HepG2 (cell line): Measurements from ENCODE around the gene PTK7. TPM values are rescaled to one million over a fixed set of nuclear protein-coding genes. Genes with fewer than 3 reads are reported as not detected.

Experiments used
- BRCA1 ChIP-seq: sonication (generic); formaldehyde crosslinking; IDR thresholded peaks from 2 replicates; pipeline ENCODE4 v1.4.0; 2020; ENCODE audit warnings: missing genetic modification reagents
- FIP1L1 ChIP-seq: fragments of 200-400 bp; formaldehyde crosslinking; IDR thresholded peaks from 2 replicates; pipeline ENCODE4 v1.6.1; 2018; ENCODE audit warnings: low read depth, mild to moderate bottlenecking, low read length, moderate library complexity, borderline replicate concordance; ENCODE audit not compliant: insufficient read depth
- FOXA3 ChIP-seq: IDR thresholded peaks from 2 replicates; pipeline ENCODE4 v1.6.1; 2016; ENCODE audit warnings: missing genetic modification reagents, missing compliant biosample characterization
- KLF13 ChIP-seq: sonication (generic); formaldehyde crosslinking; IDR thresholded peaks from 2 replicates; pipeline ENCODE4 v1.4.0; 2020; ENCODE audit warnings: mild to moderate bottlenecking, missing genetic modification reagents
- MIER3 ChIP-seq: IDR thresholded peaks from 2 replicates; pipeline ENCODE4 v1.6.1; 2016; ENCODE audit warnings: missing compliant biosample characterization, borderline replicate concordance
- MTA1 ChIP-seq: sonication (generic); formaldehyde crosslinking; IDR thresholded peaks from 2 replicates; pipeline ENCODE4 v1.4.0; 2020; ENCODE audit warnings: missing genetic modification reagents, mild to moderate bottlenecking, borderline replicate concordance
- MYC ChIP-seq: sonication (generic); formaldehyde crosslinking; IDR thresholded peaks from 2 replicates; pipeline ENCODE4 v1.9.0; 2021; ENCODE audit warnings: missing genetic modification reagents, borderline replicate concordance
- NKX3-1 ChIP-seq: sonication (generic); formaldehyde crosslinking; IDR thresholded peaks from 2 replicates; pipeline ENCODE4 v1.5.0; 2020; ENCODE audit warnings: missing genetic modification reagents
- PCBP2 ChIP-seq: fragments of 200-400 bp; formaldehyde crosslinking; optimal IDR thresholded peaks from 2 replicates; pipeline ENCODE3; 2018; ENCODE audit warnings: low read length, low read depth; ENCODE audit not compliant: poor library complexity, severe bottlenecking
- RFX5 ChIP-seq: IDR thresholded peaks from 2 replicates; pipeline ENCODE4 v1.6.1; 2011; ENCODE audit warnings: low read depth, low read length, improper control_type of control experiment
- RORA ChIP-seq: sonication (generic); formaldehyde crosslinking; IDR thresholded peaks from 2 replicates; pipeline ENCODE4 v1.5.0; 2020; ENCODE audit warnings: mild to moderate bottlenecking, missing genetic modification reagents, moderate library complexity
- ZBTB21 ChIP-seq: sonication (generic); formaldehyde crosslinking; IDR thresholded peaks from 2 replicates; pipeline ENCODE4 v1.4.0; 2020; ENCODE audit warnings: missing genetic modification reagents
- ZNF501 ChIP-seq: sonication (generic); formaldehyde crosslinking; IDR thresholded peaks from 2 replicates; pipeline ENCODE4 v1.5.1; 2020; ENCODE audit warnings: mild to moderate bottlenecking, moderate library complexity, missing genetic modification reagents
- polyA plus RNA-seq, 8 experiments: library from polyadenylated mRNA; depleted of rRNA in 3 of 8; stranded (reverse) in 7 of 8; unstranded in 1 of 8; fragments of >200 nt; fragmentation: Illumina TruSeq in 4 of 8; extraction: Trizol in 4 of 8; gene quantifications; 2 replicates each; pipeline versions ENCODE4 v1.2.1 to v1.2.3, GENCODE V29; 2011 to 2016; ENCODE audit warnings: low read depth in 4 of 8, missing spikeins in 1 of 8, mixed read lengths in 1 of 8; ENCODE audit not compliant: insufficient read depth in 1 of 8
- total RNA-seq, 5 experiments: library from RNA; depleted of rRNA; stranded (reverse); fragments of >200 nt; fragmentation: Illumina TruSeq; extraction: Trizol; gene quantifications; 2 replicates each; pipeline ENCODE4 v1.2.3, GENCODE V29; 2016; ENCODE audit warnings: low read depth in 1 of 5
- TF ChIP-seq, protein P1 (sequence below): sonication (generic); formaldehyde crosslinking; IDR thresholded peaks from 2 replicates; pipeline ENCODE4 v1.4.0; 2020; ENCODE audit warnings: mild to moderate bottlenecking, missing genetic modification reagents
- TF ChIP-seq, protein P2 (sequence below): sonication (generic); formaldehyde crosslinking; IDR thresholded peaks from 2 replicates; pipeline ENCODE4 v1.4.0; 2020; ENCODE audit warnings: missing genetic modification reagents
- TF ChIP-seq, protein P3 (sequence below): IDR thresholded peaks from 2 replicates; pipeline ENCODE4 v1.6.1; 2016
- TF ChIP-seq, protein P4 (sequence below): conservative IDR thresholded peaks from 2 replicates; pipeline ENCODE4 v1.6.1; 2018; ENCODE audit warnings: missing genetic modification reagents
- TF ChIP-seq, protein P5 (sequence below): sonication (generic); formaldehyde crosslinking; IDR thresholded peaks from 2 replicates; pipeline ENCODE4 v1.5.1; 2020; ENCODE audit warnings: missing genetic modification reagents, mild to moderate bottlenecking, borderline replicate concordance
- TF ChIP-seq, protein P6 (sequence below): sonication (generic); formaldehyde crosslinking; IDR thresholded peaks from 2 replicates; pipeline ENCODE4 v1.4.0; 2020; ENCODE audit warnings: missing genetic modification reagents

Gene PTK7
- total and polyA plus RNA-seq, 2 of the 13 experiments (the other 11 are each of a cell fraction or from before 2014, with no cell fraction given), result 98.5 to 99.8 TPM

DNA sequence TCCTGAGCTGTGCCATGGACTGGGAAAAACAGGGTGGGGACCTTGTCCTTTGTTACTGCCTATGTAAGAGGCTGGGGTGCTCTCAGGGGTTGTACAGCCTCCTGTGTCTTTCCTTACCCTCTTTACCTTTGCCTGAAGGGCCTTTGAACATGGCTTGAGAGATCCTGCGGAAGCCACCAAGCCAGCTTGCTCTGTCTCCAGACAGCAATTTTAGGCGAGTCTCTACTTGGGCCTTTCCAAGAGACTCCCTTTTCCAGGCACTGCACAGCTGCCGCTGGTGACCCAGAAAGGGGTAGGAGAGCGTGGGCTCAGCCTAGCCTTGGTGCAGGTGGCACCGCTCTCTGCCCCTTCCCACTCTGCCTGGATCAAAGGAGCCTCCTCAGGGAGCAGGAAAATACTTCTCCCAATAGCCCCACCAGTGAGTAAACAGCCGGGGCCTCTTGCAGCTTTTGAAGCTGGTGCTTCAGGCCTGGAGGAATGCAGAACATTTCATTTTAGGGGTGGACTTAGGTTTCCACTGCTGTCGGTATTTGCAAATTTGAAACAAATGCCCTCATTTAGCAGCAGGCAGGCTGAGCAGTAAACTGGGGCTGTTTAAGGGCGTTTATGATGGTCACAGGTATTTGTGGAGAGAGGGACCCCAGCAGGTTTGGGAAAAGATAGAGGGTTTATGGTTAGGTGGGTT lies 13.9 kb downstream of the PTK7 start (continued):
- TF ChIP-seq, protein P1, sequence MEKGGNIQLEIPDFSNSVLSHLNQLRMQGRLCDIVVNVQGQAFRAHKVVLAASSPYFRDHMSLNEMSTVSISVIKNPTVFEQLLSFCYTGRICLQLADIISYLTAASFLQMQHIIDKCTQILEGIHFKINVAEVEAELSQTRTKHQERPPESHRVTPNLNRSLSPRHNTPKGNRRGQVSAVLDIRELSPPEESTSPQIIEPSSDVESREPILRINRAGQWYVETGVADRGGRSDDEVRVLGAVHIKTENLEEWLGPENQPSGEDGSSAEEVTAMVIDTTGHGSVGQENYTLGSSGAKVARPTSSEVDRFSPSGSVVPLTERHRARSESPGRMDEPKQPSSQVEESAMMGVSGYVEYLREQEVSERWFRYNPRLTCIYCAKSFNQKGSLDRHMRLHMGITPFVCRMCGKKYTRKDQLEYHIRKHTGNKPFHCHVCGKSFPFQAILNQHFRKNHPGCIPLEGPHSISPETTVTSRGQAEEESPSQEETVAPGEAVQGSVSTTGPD (CRISPR knock-in tag), result no peak
- peak; percentile 49; the same call in 1 of the 2 replicates for TF ChIP-seq MIER3 (CRISPR knock-in tag)
- TF ChIP-seq RFX5, result no peak
- peak; percentile 67; the same call in 1 of the 2 replicates for TF ChIP-seq NKX3-1 (CRISPR knock-in tag)
- TF ChIP-seq FOXA3, result peak; percentile 97
- TF ChIP-seq ZNF501 (CRISPR knock-in tag), result peak; percentile 60; the same call in 1 of the 2 replicates
- TF ChIP-seq BRCA1 (CRISPR knock-in tag), result no peak
- TF ChIP-seq, protein P2, sequence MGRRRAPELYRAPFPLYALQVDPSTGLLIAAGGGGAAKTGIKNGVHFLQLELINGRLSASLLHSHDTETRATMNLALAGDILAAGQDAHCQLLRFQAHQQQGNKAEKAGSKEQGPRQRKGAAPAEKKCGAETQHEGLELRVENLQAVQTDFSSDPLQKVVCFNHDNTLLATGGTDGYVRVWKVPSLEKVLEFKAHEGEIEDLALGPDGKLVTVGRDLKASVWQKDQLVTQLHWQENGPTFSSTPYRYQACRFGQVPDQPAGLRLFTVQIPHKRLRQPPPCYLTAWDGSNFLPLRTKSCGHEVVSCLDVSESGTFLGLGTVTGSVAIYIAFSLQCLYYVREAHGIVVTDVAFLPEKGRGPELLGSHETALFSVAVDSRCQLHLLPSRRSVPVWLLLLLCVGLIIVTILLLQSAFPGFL, result no peak
- TF ChIP-seq KLF13 (CRISPR knock-in tag), result no peak
- peak; percentile 56; the same call in 1 of the 2 replicates for TF ChIP-seq MYC (CRISPR knock-in tag)
- no peak for TF ChIP-seq ZBTB21
- TF ChIP-seq, protein P3, sequence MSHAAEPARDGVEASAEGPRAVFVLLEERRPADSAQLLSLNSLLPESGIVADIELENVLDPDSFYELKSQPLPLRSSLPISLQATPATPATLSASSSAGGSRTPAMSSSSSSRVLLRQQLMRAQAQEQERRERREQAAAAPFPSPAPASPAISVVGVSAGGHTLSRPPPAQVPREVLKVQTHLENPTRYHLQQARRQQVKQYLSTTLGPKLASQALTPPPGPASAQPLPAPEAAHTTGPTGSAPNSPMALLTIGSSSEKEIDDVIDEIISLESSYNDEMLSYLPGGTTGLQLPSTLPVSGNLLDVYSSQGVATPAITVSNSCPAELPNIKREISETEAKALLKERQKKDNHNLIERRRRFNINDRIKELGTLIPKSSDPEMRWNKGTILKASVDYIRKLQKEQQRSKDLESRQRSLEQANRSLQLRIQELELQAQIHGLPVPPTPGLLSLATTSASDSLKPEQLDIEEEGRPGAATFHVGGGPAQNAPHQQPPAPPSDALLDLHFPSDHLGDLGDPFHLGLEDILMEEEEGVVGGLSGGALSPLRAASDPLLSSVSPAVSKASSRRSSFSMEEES (CRISPR knock-in tag), result peak; percentile 72
- TF ChIP-seq, protein P4, sequence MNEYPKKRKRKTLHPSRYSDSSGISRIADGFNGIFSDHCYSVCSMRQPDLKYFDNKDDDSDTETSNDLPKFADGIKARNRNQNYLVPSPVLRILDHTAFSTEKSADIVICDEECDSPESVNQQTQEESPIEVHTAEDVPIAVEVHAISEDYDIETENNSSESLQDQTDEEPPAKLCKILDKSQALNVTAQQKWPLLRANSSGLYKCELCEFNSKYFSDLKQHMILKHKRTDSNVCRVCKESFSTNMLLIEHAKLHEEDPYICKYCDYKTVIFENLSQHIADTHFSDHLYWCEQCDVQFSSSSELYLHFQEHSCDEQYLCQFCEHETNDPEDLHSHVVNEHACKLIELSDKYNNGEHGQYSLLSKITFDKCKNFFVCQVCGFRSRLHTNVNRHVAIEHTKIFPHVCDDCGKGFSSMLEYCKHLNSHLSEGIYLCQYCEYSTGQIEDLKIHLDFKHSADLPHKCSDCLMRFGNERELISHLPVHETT (CRISPR knock-in tag), result 0 out of 2 replicates have a peak, but pooled peaks have one; percentile 23
- TF ChIP-seq, protein P5, sequence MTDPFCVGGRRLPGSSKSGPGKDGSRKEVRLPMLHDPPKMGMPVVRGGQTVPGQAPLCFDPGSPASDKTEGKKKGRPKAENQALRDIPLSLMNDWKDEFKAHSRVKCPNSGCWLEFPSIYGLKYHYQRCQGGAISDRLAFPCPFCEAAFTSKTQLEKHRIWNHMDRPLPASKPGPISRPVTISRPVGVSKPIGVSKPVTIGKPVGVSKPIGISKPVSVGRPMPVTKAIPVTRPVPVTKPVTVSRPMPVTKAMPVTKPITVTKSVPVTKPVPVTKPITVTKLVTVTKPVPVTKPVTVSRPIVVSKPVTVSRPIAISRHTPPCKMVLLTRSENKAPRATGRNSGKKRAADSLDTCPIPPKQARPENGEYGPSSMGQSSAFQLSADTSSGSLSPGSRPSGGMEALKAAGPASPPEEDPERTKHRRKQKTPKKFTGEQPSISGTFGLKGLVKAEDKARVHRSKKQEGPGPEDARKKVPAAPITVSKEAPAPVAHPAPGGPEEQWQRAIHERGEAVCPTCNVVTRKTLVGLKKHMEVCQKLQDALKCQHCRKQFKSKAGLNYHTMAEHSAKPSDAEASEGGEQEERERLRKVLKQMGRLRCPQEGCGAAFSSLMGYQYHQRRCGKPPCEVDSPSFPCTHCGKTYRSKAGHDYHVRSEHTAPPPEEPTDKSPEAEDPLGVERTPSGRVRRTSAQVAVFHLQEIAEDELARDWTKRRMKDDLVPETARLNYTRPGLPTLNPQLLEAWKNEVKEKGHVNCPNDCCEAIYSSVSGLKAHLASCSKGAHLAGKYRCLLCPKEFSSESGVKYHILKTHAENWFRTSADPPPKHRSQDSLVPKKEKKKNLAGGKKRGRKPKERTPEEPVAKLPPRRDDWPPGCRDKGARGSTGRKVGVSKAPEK (CRISPR knock-in tag), result peak; percentile 61; the same call in 1 of the 2 replicates
- no peak for TF ChIP-seq RORA
- TF ChIP-seq, protein P6, sequence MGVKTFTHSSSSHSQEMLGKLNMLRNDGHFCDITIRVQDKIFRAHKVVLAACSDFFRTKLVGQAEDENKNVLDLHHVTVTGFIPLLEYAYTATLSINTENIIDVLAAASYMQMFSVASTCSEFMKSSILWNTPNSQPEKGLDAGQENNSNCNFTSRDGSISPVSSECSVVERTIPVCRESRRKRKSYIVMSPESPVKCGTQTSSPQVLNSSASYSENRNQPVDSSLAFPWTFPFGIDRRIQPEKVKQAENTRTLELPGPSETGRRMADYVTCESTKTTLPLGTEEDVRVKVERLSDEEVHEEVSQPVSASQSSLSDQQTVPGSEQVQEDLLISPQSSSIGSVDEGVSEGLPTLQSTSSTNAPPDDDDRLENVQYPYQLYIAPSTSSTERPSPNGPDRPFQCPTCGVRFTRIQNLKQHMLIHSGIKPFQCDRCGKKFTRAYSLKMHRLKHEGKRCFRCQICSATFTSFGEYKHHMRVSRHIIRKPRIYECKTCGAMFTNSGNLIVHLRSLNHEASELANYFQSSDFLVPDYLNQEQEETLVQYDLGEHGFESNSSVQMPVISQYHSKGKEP (CRISPR knock-in tag), result peak; percentile 12; the same call in 1 of the 2 replicates
- peak; percentile 81; the same call in 1 of the 2 replicates for TF ChIP-seq MTA1 (CRISPR knock-in tag)
- no peak for TF ChIP-seq FIP1L1
- no peak for TF ChIP-seq PCBP2
